HG02973 (cell line): ENCODE measurements around the gene AQP5.

Experiments
- ATAC-seq: cut with Tn5 transposase; IDR thresholded peaks from one replicate; pipeline ENCODE4 v1.9.1; 2021; ENCODE audit warnings: moderate library complexity; ENCODE audit not compliant: unreplicated experiment

AQP5 gene

DNA sequence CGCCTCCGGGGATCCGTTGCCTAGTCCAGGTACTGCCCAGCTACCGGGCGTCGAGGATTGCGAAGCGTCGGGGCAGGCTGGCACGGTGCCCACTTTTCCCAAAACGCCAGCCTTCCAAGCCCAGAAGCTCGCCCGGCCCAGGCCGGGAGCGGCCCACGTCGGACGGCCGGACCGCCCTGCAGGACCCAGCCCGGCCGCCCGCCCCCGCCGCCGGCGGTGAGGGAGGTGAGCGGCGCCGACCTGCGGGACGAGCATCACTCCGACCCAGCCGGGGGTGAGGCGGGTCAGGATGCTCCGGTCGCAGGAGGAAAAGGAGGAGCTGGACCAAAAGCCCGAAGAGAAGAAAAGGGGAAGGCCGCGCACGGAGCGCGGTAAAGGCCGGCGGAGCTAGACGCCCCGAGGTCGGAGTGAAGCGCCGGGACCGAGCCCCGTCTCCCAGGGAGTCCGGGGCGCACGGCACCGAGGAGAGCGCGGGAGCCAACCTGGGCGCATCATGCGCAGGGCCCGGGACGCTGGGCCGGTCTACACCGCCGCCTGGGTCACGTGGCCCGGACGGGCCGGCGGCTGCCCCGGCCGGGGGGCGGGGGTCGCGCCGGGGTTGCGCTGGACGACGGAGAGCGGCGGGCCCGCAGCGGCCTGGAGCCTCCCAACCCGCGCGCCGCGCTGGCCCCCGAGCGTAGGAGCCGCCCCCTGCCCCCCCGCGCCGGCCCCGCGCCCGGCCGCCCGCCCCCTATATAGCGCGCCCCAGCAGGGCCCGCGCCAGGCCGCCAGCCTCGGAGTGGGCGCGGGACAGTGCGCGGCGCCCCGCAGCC lies at the start of gene AQP5:
TSS of gene AQP5 (plus strand) at position 762 of the 812 bp plus-strand sequence. CDS start 146 bp downstream, outside the sequence.
- no peak for ATAC-seq

DNA sequence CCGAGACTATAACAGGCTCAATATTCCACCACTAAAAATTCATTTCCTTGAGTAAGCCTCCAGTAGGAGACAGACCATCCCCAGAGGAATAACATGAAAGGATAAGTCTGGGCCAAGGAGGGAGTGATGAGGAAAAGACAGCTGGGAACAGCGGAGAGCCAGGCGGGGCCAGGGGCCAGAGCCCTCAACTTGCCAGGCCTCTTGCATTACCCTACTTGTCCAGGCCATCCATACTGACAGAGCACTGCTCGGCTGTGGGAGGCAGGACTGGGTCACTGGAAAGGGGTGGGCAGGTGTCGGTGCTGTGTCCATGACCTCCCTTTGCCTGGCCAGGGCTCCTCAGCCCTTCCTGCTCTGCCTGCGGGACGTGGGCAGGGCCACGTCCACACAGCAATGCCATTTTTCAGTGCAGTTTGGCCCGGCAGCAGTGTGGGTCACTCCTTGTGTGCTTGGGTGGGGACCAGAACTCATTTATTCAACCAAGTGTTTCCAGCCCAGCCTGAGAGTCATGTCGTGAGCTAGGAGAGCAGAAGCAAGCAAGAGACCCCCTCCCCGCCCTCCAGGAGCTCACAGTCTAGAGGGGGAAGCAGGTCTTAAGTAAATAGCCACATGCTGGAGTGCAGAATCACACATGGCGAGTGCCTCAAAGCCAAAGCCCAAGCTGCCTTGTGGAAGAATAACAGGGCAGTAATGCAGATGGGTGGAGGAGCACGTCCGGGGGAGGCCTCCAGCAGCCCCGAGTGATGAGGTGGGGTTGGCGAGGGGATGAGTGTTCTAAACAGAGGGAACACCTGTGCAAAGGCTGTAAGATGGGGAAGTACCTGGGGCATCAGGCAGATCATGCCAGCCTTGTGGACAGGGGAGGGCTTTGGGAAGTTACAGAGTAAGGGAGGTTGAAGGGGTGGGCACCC lies 49.1 kb upstream of the AQP5 start:
- no peak for ATAC-seq

DNA sequence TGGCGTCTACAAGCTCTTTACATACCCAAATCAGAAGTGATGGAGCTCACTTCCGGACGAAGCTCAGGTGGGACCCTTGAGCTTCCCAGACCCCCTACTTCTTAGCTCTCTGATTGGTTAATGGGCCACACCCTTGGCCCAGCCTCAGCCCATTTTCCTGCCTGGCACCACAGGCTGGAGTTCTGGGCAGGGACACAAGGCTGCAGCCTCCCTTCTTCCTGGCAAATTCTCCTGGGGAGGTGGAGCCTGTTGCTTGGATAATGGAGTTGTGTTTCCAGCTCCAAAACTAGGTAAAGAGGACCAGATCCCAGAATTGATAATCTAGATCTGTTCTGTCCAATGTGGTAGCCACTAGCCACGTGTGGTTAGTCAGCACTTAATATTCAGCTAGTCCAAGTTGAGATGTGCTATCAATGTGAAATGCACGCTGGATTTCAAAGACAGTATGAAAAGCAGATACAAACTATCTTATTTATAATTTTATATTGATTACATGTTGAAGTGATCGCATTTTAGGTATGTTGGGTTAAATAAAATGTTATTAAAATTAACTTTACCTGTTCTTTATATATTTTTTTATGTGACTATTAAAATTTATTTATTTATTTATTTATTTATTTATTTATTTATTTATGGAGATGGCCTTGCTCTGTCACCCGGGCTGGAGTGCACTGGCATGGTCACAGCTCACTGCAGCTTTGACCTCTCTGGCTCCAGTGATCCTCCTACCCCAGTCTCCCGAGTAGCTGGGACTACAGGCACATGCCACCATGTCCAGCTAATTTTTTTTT lies 45.3 kb upstream of the AQP5 start:
- no peak for ATAC-seq

DNA sequence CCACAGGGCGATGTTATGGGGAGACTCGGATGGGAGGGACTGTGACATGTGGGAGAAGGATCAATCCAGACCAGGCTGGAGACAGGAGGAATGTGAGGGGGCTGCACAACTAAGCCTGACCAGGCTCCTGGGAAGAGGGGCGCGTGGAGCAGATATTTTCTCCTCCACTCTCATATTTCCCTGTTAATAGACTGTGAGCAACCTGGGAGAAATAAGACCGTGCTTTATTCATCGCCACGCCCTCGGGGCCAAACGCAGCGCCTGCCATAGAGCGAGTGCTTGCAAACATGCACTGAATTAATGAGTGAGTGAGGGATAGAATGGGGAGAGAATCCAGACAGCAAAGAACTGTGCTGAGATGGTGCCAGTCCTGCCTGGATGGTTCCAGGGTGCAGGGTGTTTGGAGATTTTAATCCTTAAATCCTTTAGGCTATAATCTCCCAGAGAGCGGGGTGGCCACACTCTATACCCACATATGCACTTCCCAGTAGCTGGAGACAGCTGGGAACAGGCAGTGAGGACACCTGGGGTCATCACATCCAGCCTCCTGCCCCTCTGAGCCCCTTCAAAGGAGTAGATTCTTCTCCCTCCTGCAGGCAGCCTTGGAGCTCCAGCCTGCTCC lies 44.4 kb upstream of the AQP5 start:
- ATAC-seq = no peak

DNA sequence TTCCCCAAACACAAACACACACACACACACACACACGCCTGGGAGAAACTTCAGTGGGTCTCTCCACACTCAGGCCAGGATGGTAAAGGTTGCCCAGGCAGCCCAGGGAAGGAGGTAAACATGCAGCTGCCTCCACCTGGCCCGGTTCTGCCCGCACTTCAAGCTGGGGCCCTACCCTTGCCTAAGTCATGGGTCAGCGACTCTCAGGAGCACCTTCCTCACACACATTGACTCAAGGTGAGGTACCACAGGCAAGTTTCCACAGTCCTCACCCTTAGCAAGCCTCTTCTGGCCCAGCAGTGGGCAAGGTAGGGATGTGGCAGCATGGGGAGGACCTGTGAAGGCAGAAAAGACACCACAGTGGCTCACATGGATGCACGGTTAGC lies 43.9 kb upstream of the AQP5 start:
- no peak for ATAC-seq

DNA sequence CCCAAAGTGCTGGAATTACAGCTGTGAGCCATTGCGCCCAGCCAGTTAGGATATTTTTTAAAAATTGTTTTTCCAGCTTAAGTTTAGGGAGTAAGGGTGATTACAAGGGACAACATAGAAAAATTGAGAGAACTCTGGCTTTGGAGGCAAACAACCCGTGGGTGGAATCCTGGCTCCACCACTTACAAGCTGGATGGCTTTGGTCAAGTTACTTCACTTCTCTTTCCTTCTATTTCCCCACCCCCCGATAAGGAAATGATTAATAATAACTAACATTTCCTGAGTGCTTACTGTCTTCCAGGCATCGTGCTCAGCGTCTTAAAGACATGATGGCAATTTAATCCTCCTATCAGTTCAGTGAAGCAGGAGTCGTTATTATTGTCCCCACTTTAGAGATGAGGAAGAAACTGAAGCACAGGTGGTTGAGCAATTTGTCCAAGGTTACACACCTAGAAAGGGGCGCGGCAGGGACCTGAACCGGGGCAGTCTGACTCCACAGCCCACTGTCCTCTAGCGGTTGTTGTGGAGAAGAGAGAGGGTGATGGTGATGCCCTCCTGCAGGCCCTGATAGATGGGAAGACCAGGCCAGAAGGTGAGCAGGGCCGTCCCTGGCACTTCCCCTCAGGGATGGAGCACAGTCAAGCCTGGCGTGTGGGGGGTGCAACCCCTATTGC lies 41.3 kb upstream of the AQP5 start:
- ATAC-seq = no peak

DNA sequence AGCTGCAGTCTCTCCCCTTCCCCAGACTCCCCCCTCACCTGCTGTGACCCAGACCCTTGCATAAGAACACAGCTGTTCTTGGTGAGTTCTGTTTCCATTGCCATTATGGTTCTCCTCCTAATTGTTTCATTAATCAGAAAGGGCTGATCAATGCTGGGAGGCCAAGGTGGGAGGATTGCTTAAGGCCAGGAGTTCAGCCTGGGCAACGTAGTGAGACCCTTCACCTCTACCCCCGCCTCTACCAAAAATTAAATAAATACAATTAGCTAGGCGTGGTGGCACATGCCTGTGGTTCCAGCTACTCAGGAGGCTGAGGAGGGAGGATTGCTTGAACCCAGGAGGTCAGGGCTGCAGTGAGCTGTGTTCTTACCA lies 40.8 kb upstream of the AQP5 start:
- ATAC-seq = no peak

DNA sequence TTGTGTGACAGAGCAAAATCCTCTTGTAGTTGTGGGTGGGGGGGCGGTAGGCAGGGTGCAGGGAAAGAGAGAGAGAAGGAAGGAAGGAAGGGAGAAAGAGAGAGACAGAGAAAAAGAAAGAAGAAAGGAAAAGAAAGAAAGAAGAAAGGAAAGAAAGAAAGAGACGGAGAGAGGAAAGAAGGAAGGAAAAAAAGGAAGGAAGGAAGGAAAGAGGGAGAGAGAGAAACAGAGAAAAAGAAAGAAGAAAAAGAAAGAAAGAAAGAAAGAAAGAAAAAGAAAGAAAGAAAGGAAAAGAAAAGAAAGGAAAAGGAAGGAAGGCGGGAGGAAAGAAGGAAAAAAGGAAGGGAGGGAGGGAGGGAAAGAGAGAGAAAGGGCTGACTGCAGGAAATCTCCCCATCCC lies 40.4 kb upstream of the AQP5 start:
- ATAC-seq = no peak

DNA sequence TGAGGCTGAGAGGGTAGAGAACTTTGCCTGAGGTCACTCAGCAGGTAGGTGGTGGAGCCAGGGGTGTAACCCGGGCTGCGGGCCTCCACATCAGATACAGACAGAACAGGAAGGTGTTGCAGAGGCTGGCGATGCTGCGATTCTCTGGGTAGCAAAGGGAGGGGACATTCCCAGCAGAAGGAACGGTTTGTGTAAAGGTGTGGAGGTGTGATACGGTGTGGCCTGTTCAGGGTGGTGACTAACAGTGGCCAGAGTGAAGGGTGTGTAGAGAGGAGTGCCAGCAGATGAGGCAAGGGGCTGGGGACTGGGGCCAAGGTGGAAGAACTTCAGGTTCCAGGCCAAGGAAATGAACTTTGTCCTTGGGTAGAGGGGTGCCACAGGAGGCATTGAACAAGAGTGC lies 39.7 kb upstream of the AQP5 start:
- no peak for ATAC-seq

DNA sequence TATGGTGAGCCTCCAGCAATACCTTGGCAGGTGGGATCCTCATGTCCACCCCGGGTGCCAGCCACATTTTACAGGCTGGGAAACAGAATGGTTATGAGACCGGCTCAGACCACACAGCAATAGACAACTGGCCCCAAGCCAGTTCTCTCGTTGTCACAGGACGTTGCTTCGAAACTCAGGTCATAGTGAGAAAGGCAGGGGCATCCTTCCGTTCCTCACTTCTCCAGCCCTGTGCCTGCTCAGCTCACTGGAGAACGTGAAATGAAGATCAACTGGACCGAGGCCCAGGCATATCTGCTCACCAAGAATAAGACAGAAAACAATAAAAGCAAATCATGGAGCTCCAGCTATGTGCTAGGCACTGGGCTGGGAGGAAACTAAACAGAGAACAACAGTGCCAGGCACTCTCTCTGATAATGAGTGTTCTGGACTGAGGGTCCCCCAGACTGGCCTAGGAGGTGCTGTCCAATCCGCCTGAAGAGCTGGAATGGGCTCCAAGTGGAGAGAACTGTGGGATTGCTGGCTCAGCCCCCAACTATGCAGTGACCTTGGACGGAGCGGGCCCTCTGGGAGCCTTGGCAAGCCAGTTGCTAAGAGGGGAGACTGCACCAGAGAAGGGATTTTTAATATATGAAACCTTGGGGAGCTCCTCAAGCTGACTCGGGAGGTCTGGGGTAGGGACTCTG lies 39.2 kb upstream of the AQP5 start:
- ATAC-seq = no peak

DNA sequence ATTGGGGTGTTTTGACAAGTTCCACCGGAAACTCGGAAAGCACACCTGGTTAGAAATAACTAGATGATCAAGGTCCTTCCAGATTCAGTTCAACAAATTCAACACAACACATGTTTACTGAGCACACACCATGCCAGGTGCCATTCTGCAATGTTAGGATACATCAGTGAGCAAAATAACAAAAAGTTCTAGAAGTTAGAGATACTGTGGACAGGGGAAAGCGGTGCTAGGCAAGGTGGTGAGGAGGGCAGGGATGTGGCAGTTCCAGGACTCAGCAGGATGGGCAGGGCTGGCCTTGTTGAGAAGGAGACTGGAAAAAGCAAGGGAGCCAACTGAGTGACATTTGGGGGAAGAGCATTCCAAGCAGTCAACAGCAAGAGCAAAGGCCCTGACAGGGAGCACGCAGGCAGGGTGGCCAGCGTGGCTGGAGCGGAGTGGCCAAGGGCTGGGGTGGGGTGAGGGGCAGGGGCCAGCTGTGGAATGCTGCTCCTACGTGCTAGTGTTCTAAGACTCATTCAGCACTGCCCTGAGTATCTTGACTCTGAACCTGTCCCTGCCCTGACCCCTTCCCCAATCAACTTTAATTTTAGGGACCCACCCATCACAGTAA lies 38.5 kb upstream of the AQP5 start:
- ATAC-seq = no peak

DNA sequence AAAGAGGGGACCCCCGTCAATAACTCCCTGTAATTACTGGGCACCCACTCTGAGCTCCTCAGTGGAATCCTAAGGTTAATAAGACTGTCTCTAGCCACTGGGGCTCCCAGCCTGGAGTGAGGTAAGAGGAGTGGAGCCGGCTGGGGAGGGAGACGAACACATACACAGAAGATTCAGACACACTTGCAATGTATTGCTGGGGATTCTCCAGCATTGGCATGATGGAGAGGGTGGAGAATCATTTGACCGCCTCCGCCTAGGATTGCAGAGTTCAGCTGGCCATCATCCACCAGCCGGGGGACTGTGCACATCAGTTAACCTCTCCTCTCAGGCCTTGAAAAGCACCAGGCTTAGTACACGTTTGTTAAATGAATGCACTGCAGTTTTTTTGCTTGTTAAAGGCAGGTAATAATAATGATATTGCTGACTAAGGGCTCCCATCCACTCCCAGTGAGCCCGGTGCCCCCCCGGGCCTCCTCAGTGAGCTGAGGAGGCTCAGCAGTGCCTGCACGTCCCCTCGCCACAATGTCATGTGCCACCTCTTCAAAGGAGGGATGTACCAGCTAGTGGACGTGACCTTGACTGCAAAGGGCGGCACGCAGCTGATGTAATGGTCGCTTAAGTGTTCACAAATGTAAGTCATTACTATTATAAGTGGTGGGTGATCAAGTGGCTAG lies 37.7 kb upstream of the AQP5 start:
- no peak for ATAC-seq

DNA sequence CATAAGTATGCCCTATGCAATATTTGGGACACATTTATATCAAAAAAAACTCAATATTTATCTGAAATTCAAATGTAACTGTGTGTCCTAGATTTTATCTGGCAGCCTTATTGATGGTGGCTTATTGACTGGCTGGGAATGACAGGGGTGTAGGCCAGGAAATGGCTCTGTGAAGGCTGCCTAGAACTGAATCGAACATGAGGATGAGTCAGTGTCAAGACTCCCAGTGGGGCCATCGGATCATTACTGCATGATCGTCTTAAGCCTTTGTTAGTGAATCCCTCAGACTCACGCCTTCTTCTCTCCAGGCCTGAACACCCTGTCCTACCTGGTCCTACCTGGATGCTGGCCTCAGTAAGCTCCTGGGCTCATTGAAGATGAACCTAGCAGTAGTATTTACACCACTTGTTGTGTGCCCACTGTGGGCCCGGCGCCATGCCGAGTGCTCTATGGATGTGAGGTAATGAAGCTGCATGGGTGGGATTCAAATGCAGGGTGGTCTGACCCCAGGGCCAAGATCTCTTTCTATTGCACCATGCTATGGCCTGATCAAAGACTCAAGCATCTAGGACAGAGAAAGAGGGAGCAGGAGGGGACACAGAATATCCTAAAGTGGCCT lies 36.9 kb upstream of the AQP5 start:
- ATAC-seq = no peak

DNA sequence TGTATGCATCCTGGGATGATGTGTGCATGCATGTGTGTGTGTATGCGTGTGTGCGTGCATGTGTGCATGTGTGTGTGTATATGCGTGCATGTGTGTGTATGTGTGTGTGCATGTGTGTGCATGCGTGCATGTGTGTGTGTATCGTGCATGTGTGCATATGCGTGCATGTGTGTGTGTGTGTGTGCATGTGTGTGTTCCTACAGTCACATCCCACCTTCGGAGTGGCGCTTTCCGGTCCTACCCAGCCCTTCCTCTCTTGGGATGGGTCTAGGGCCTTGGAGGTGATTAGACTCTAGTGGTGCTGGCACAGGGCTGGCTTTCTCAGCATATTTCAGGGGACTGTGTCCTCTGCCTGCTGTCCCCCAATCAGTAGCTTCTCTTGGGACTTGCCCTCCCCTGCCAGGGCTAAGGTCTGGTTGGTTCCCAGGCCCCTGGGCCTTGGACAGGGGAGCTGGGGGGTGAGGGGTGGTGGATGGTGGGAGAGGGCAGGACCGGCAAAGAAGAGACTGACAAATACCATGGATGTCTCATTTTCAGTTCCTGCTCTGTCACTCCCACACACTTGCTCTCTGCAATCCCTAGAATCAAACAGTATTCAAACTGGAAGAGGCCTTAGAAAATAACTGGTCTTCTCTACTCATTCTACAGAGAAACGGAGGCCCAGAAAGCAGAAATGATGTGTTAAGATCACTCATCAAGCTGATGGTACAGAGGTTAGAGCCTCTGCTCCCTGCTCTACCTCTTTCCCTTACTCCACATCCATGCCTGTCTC lies 36.1 kb upstream of the AQP5 start:
- ATAC-seq = no peak

DNA sequence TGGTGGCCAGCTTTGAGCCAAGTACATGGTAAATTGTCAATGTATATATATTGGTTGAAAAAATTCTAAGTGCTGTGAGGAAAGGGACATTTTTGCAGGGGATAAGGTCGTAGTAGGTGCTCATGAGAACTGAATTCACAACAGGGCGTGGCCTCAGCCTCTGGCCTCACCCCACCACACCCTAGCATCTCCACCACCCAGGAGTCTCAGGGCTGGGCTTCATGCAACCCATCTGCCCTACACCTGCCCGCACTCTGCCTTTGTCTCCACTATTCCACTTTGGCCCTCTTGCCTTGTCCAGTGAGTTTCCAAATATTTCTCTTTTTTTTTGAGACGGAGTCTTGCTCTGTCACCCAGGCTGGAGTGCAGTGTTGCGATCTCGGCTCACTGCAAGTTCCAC lies 33.2 kb upstream of the AQP5 start:
- no peak for ATAC-seq

DNA sequence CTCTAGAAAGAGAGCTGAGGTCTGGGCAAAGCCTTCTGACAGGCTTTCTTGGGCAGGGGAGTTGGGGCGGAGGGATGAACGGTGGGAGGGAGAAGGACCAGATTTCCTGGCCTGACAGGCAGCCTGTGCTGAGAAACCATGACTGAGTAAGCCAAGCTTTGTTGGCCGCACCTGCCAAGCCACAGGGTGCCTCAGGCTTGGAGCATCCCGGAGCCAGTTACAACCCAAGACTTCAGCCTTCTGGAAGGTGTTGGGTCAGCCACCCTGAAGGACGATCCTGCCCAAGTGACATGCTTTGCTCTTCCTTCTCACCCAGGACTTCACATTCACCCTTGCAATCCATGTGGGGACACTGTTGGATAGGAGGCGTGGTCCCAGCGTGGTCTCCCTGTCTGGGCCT lies 32.1 kb upstream of the AQP5 start:
- no peak for ATAC-seq

DNA sequence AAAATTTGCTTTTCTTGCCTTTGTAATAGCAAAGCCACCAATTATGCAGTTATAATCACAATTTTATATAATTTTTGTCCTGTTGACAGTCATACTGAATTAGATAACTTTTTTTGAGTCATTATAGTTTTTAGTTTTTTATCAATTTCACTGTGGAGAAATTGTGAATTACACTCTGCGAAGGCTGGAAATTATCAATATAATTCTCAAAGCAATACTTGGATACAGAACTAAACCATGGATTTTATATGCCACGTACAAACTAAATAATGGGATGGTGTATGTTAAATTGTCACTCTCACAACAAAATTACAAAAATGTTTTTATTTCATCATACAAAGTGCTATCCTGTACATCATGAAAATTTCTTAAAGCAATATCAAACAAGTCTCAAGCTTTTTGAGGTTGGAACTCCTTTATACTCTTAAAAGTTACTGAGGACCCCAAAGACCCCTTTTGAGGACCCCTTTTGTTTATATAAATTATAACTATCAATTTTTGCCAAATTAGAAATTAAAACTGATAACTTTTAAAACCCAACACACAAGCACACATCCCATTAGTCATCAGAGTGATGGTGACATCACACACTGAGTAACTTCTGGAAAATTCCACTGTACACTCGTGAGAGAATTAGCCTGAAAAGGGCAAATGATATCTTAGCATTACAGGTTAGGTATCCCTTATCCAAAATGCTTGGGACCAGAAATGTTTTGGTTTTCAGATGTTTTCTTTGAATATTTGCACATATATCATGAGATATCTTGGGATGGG lies 31.0 kb upstream of the AQP5 start:
- ATAC-seq = no peak
